Vagina (tissue), 2 donors: ENCODE measurements around the gene NEK7. TPM values are rescaled to one million over a fixed set of nuclear protein-coding genes. Genes with fewer than 3 reads are reported as not detected.

Experiments
- DNase-seq, 2 donors: peaks; one replicate each; pipeline ENCODE4 v3.0.0-alpha.2; 2017; ENCODE audit errors: extremely low spot score in 2 of 2
- H3K27ac ChIP-seq: fragments of 200-600 bp; sonication (generic); one replicate; pipeline ENCODE4 v1.5.1; 2019
- H3K27me3 ChIP-seq: fragments of 200-600 bp; sonication (generic); one replicate; pipeline ENCODE4 v1.5.1; 2019
- H3K36me3 ChIP-seq, 2 donors: fragments of 200-600 bp; sonication (generic); one replicate each; pipeline ENCODE4 v1.5.1; 2017 to 2019
- H3K4me1 ChIP-seq: fragments of 200-600 bp; sonication (generic); one replicate; pipeline ENCODE4 v1.5.1; 2019
- H3K4me3 ChIP-seq, 2 donors: fragments of 200-600 bp; sonication (generic); 1 replicate in 1 of 2; 2 replicates in 1 of 2; pipeline ENCODE4 v1.5.1; 2016 to 2019
- H3K9me3 ChIP-seq: fragments of 200-600 bp; sonication (generic); one replicate; pipeline ENCODE4 v1.5.1; 2019
- CTCF ChIP-seq, 3 experiments: fragments of 450-650 bp in 2 of 3; fragments of 200-600 bp in 1 of 3; sonication (generic) in 1 of 3; IDR thresholded peaks; one replicate each; pipeline ENCODE4 v1.5.1; 2017 to 2019; ENCODE audit warnings: antibody characterized with exemption in 3 of 3, mild to moderate bottlenecking in 2 of 3, moderate library complexity in 2 of 3
- POLR2A ChIP-seq, 2 donors: fragments of 450-650 bp; IDR thresholded peaks; one replicate each; pipeline ENCODE4 v1.6.1; 2017; ENCODE audit warnings: antibody characterized with exemption in 2 of 2, mild to moderate bottlenecking in 2 of 2, moderate library complexity in 2 of 2
- POLR2AphosphoS5 ChIP-seq, 2 donors: sonication (generic); formaldehyde crosslinking; IDR thresholded peaks; one replicate each; pipeline ENCODE4 v1.9.0; 2017; ENCODE audit warnings: antibody characterized with exemption in 2 of 2, mild to moderate bottlenecking in 2 of 2, low read depth in 1 of 2; ENCODE audit not compliant: insufficient read depth in 1 of 2
- intact Hi-C: fragments of 100-400 bp; cut with DNase I; formaldehyde crosslinking; loops from one replicate; pipeline ENCODE4 v1.15.1; 2023
- total RNA-seq: library from RNA; depleted of rRNA; stranded (reverse); fragments of >200 nt; gene quantifications from one replicate; pipeline ENCODE4 v1.2.3, GENCODE V29; 2016

The NEK7 gene
- total RNA-seq, 1 donor from 2014 or later = 99.4 TPM

- TF ChIP-seq POLR2A (IDR thresholded peaks at IDR 0.05) = no peak
- TF ChIP-seq CTCF (IDR thresholded peaks at IDR 0.05) = no peak
- TF ChIP-seq POLR2AphosphoS5 (IDR thresholded peaks at IDR 0.05; ENCODE audit: insufficient read depth in 1 of 2, low read depth in 1 of 2) = no peak
- Histone ChIP-seq H3K36me3 (peaks cover 0 to 10% of the 10 kb centered on the region in 2 donors), H3K9me3 (no peaks in the 10 kb centered on the region), H3K27me3 (no peaks in the 10 kb centered on the region), H3K27ac (no peak overlapping the region), H3K4me3 (no peak overlapping the region), H3K4me1 (no peaks in the 10 kb centered on the region)
- intact Hi-C loops = no loop called here
- no peak for DNase-seq
Observed at GRCh38 chr1:198291924-198292323, 135.1 kb downstream of the NEK7 start.

- Histone ChIP-seq H3K27me3 (no peaks in the 10 kb centered on the region), H3K27ac (no peak overlapping the region), H3K4me3 (no peak overlapping the region), H3K4me1 (no peaks in the 10 kb centered on the region), H3K36me3 (peaks cover 0 to 17% of the 10 kb centered on the region in 2 donors), H3K9me3 (no peaks in the 10 kb centered on the region)
- intact Hi-C loops = no loop called here
- no peak for DNase-seq
- TF ChIP-seq CTCF (IDR thresholded peaks at IDR 0.05) (no peak), POLR2A (IDR thresholded peaks at IDR 0.05) (no peak), POLR2AphosphoS5 (IDR thresholded peaks at IDR 0.05; ENCODE audit: insufficient read depth in 1 of 2, low read depth in 1 of 2) (no peak)
Observed at GRCh38 chr1:198295225-198295624, 138.4 kb downstream of the NEK7 start.

GRCh38 chr1:198295971-198296370 lies 139.2 kb downstream of the NEK7 start:
- H3K4me3 ChIP-seq = no peak overlapping the region
- no peaks in the 10 kb centered on the region for H3K4me1 ChIP-seq
- H3K9me3 ChIP-seq = no peaks in the 10 kb centered on the region
- intact Hi-C loops = no loop called here
- TF ChIP-seq CTCF (IDR thresholded peaks at IDR 0.05) = no peak
- DNase-seq = no peak
- peaks cover 0 to 17% of the 10 kb centered on the region in 2 donors for H3K36me3 ChIP-seq
- H3K27ac ChIP-seq = no peak overlapping the region
- H3K27me3 ChIP-seq = no peaks in the 10 kb centered on the region

GRCh38 chr1:198297281-198297680 lies 140.5 kb downstream of the NEK7 start:
- Histone ChIP-seq H3K9me3 (no peaks in the 10 kb centered on the region), H3K36me3 (peaks cover 0 to 17% of the 10 kb centered on the region in 2 donors), H3K27me3 (no peaks in the 10 kb centered on the region), H3K4me1 (no peaks in the 10 kb centered on the region), H3K4me3 (no peak overlapping the region), H3K27ac (no peak overlapping the region)
- DNase-seq = no peak
- intact Hi-C loops = no loop called here
- TF ChIP-seq POLR2AphosphoS5 (IDR thresholded peaks at IDR 0.05; ENCODE audit: insufficient read depth in 1 of 2, low read depth in 1 of 2) (no peak), CTCF (IDR thresholded peaks at IDR 0.05) (no peak), POLR2A (IDR thresholded peaks at IDR 0.05) (no peak)

GRCh38 chr1:198298640-198299039 lies 141.8 kb downstream of the NEK7 start:
- intact Hi-C loops = no loop called here
- peaks cover 0 to 12% of the 10 kb centered on the region in 2 donors for H3K36me3 ChIP-seq

More at GRCh38 chr1:198298640-198299039, 141.8 kb downstream of the NEK7 start:
- no peaks in the 10 kb centered on the region for H3K9me3 ChIP-seq
- no peak overlapping the region for H3K4me3 ChIP-seq
- no peak overlapping the region for H3K27ac ChIP-seq
- DNase-seq = no peak
- H3K27me3 ChIP-seq = no peaks in the 10 kb centered on the region
- TF ChIP-seq POLR2AphosphoS5 (IDR thresholded peaks at IDR 0.05; ENCODE audit: insufficient read depth in 1 of 2, low read depth in 1 of 2) (no peak), POLR2A (IDR thresholded peaks at IDR 0.05) (no peak), CTCF (IDR thresholded peaks at IDR 0.05) (no peak)
- H3K4me1 ChIP-seq = no peaks in the 10 kb centered on the region
